Brain microvascular endothelial cell (primary cell): Measurements from ENCODE around the gene STH.
"Not testable (repeated sequence)": the region's sequence is repeated elsewhere in the genome, so short reads cannot be mapped to it uniquely, and the experiment has no call there.

Source experiments
- DNase-seq: peaks from one replicate; pipeline ENCODE4 v3.0.0-alpha.2; 2020
- H3K27ac ChIP-seq: fragments of 250-450 bp; sonication (Bioruptor Pico); 2 replicates; pipeline ENCODE4 v1.5.1; 2020; ENCODE audit warnings: mild to moderate bottlenecking, moderate library complexity
- H3K27me3 ChIP-seq: fragments of 250-450 bp; sonication (Bioruptor Pico); replicated peaks from 2 replicates; pipeline ENCODE4 v1.5.1; 2020; ENCODE audit warnings: mild to moderate bottlenecking
- H3K36me3 ChIP-seq: fragments of 250-450 bp; sonication (Bioruptor Pico); replicated peaks from 2 replicates; pipeline ENCODE4 v1.5.1; 2020; ENCODE audit warnings: mild to moderate bottlenecking
- H3K4me3 ChIP-seq: 2 replicates; pipeline ENCODE4 v1.5.1; 2011; ENCODE audit warnings: low read depth, mild to moderate bottlenecking, control low read depth, low read length, moderate library complexity
- CTCF ChIP-seq: IDR thresholded peaks from 2 replicates; pipeline ENCODE4 v1.5.1; 2011; ENCODE audit warnings: low read depth, mild to moderate bottlenecking, moderate library complexity, low read length, control low read depth, inconsistent platforms; ENCODE audit errors: missing control alignments
- in situ Hi-C: cut with HindIII; loops from 2 replicates; pipeline ENCODE4 v1.10.0; 2017; ENCODE audit warnings: low sequenced_read_pairs, low pct_ligation_motif_present

The STH gene

GRCh38 chr17:46002311-46002972, 3.4 kb downstream of the STH start:
- in situ Hi-C loops, result no loop called here
- Histone ChIP-seq H3K36me3 (no peaks in the 10 kb centered on the region), H3K4me3 (no peak overlapping the region), H3K27ac (no peak overlapping the region), H3K27me3 (no peaks in the 10 kb centered on the region)
- DNase-seq, result peak; percentile 59
- TF ChIP-seq CTCF, result peak; percentile 85

GRCh38 chr17:46002973-46003316, 3.9 kb downstream of the STH start:
- DNase-seq, result no peak
- TF ChIP-seq CTCF, result no peak
- no peak overlapping the region for H3K4me3 ChIP-seq
- H3K27ac ChIP-seq, result no peak overlapping the region
- in situ Hi-C loops, result no loop called here
- no peaks in the 10 kb centered on the region for H3K27me3 ChIP-seq
- H3K36me3 ChIP-seq, result no peaks in the 10 kb centered on the region

GRCh38 chr17:46003907-46004748, 5.1 kb downstream of the STH start:
- no peak for DNase-seq
- no peak overlapping the region for H3K4me3 ChIP-seq
- no peaks in the 10 kb centered on the region for H3K36me3 ChIP-seq
- TF ChIP-seq CTCF, result no peak
- no peaks in the 10 kb centered on the region for H3K27me3 ChIP-seq
- H3K27ac ChIP-seq, result no peak overlapping the region
- in situ Hi-C loops, result no loop called here

GRCh38 chr17:46006082-46006481, 7.0 kb downstream of the STH start:
- H3K27ac ChIP-seq, in situ Hi-C loops, H3K27me3 ChIP-seq, H3K4me3 ChIP-seq, DNase-seq, H3K36me3 ChIP-seq: not testable (repeated sequence)

GRCh38 chr17:46007461-46007965, 8.5 kb downstream of the STH start:
- no peak for TF ChIP-seq CTCF
- in situ Hi-C loops, result no loop called here
- no peak for DNase-seq

GRCh38 chr17:46008591-46008990, 9.5 kb downstream of the STH start:
- in situ Hi-C loops, result no loop called here
- TF ChIP-seq CTCF, result no peak
- no peak for DNase-seq
- H3K27me3 ChIP-seq, result no peaks in the 10 kb centered on the region
- H3K27ac ChIP-seq, result no peak overlapping the region
- no peak overlapping the region for H3K4me3 ChIP-seq
- no peaks in the 10 kb centered on the region for H3K36me3 ChIP-seq

More at GRCh38 chr17:46007461-46007965, 8.5 kb downstream of the STH start:
- Histone ChIP-seq H3K4me3 (no peak overlapping the region), H3K27ac (no peak overlapping the region), H3K36me3 (no peaks in the 10 kb centered on the region), H3K27me3 (no peaks in the 10 kb centered on the region)
